Amygdala (tissue), 56 donors: ENCODE measurements around the gene SLTM.
"Not testable (repeated sequence)": the region's sequence is repeated elsewhere in the genome, so short reads cannot be mapped to it uniquely, and the experiment has no call there.

ENCODE experiments used
- DNase-seq, 56 donors: peaks; one replicate each; lab custom pipeline; 2025; lab: John Stamatoyannopoulos, UW

The SLTM gene

DNA sequence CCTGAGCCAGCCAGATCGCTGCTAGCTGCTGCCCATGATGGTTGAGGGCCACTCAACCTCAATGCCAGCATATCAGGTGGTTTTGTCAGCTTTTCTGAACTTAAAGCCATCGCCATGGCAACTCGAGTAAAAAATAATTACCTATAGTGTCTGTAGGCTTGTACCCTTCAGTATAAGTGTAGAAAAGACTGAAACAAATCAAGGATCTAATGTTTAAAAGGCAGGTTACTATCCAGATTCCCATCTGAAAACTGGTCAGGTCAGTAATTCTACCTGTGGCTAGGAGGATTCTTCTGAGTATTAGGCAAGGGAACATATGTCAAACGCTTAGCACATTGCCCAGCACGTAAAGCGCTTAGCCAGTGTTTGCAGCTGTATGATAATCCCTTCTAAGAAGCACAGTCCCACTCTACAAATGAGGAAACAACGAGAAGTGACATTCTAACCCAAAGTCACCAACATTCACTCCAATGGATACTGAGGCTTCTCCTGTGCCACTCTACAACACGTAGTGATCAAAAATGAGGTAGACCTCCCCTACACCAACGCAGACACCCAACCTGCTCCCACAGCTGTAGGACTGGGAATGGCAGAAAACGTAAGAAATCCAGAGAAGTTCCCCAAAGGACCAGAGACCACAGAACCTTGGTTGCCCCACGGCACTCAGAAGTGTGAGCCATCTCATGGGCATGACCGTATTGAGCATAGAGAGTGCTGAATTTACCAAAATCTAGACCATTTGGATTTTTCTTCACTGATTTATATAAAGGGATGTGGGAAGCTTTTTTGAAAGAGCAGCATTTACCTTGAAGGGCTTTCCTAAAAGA lies 55.3 kb downstream of the SLTM start:
- DNase-seq = no peak

DNA sequence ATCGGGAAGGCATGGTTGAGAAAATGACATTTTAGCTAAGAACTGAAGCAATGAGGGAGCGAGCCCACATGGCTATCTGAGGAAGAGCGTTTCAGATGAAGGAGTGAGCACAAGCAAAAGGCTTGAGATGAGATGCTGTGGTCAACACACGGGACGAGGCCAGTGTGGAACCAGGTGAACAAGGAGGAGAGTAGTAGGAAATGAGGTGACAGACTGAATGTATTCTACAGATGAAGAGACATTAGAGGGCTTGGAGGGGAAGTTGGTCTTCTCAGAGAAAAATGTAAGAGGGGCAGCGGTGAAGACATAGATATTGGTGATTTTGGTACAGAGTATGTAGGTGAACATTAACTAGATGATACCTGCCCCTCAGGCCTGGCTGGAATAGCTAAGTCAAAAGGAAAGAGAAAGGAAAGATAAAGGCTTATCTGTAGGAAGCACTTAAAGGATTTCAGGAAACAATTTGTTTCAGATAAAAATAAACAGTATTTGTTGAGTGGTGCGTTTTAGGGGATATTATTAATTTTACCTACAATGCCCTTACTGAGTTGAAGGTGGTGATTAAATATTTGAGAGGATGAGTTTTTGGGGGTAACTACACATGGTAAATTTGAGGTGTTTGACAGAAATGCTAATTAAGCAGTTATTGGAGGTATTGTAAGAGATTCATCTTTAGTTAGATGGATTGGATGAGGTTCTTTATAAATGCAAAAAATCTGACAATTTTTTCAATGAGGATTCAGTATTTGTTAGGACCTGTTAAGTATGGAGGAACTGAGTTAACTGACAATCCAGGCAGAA lies 57.0 kb downstream of the SLTM start:
- no peak for DNase-seq

DNA sequence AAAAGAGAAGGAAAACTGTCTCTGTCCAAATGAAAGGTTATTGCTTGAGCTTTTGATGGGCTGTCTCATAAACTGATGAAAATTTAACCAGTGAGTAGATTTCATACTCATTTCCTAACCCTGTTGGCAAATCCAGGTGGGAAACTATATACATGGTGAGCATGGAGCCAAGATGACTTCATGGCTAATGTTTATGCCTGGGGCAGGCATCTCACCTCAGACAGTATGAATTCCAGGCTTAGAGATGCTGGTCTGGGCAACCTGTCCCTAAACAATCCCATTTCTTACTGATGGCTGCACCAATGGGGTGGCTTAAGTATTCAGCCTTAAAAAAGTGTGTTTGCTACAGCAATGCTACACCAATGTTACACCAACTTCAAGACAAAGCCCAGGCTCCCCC lies 58.1 kb downstream of the SLTM start:
- DNase-seq = no peak

DNA sequence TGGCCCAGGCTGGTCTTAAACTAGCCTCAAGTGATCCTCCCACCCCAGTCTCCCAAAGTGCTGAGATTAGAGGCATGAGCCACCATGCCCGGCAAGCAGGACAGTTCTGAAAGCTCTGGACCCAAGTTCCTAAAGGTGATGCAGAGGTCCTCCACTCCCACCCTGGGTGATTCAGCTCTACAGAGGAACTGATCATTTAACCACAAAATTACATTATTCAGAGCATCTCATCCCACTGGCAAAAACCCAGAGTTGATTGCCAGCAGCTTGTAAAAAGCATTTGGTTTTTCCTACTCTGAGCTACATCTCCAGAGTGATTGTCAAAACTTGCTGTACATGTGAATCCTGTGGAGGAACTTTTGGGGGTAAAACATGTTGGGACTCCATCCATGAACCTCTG lies 60.2 kb downstream of the SLTM start:
- no peak for DNase-seq

DNA sequence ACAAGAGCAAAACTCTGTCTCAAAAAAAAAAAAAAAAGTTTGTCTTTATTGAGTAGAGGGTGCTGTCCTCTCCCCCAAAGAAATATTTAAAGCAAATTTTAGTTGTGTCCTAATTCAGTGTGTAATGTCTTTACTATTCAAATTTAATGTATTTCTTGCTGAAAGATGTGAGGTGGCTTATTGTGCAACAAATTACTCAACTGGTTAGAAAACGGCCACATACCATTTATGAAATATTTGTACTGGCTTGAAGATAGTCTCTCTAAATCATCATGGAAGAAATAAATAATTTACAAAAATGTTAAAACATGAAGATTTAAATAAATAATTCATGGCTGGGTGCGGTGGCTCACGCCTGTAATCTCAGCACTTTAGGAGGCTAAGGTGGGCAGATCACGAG lies 63.0 kb downstream of the SLTM start:
- DNase-seq = no peak

DNA sequence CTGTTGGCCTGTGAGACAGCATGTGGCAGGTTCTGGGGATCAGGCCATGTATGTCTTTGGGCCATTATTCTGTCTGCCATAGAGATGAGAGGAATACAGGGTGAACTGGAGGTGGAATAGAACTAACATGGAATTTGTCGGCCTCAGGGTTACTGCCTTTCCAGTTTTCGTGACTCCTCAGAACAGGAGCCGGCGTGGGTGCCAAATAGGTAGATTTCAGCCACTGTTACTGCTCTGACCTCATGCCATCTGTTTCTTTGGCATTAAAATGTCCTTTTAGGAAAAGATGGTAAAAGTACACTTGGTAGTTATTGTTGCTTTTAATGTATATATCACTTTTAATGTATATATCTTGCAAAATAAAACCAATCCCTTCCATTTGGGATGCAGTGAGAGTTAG lies 65.6 kb downstream of the SLTM start:
- DNase-seq = no peak

DNA sequence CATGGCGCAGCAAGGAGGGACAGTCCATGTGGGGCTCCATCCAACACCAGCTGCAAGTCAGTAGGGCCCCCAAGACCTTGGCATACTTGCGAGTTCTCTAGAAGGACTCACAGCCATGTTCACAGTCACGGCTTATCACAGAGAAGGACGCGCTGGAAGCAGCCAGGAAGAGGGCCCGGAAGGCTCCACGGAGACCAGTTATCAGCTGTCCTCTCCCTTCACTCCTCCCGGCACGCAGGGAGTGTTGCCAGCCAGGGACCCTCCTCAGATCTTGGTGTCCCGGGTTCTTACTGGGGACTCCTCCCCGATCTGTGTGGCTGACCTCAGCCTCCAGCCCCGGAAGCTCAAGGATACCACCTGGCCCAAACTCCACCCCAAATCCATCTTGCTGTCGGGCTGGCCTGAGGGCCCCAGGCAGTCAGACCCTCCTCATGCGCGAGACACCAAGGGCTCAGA lies 68.0 kb downstream of the SLTM start:
- no peak for DNase-seq

DNA sequence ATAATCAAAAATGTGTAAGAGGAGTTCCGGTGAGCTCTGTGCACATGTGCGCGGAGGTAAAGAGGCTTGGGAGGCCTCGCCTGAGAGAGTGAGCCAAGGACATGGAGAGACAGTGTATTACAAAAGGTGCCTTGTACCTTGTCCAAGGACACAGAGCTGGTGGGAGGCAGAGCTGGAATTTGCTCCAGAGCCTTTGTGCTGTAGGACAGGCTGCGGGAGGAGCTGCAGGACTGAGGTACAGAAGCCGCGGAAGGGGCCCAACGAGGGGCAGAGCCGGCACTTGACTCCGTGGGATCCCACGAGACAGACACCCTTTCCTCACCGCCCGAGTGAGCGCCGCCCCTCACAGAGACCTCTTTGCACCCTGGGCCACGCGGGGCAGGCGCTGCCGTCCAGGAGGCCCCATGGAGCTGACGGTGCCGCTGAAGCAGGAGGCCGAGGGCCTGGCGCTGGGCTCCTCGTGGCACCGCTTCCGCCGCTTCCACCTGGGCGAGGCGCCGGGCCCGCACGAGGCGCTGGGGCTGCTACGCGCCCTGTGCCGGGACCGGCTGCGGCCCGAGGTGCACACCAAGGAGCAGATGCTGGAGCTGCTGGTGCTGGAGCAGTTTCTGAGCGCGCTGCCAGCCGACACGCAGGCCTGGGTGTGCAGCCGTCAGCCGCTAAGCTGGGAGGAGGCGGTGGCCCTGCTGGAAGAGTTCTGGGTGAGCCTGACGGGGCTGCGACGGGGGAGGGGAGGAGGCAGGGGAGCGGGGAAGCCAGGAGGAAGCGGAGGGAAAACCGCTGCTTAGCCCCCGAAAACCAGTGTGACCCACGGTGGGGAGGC lies 68.7 kb downstream of the SLTM start:
- peak in 11 of 56 donors; percentile 2 to 38 (median 16) for DNase-seq

DNA sequence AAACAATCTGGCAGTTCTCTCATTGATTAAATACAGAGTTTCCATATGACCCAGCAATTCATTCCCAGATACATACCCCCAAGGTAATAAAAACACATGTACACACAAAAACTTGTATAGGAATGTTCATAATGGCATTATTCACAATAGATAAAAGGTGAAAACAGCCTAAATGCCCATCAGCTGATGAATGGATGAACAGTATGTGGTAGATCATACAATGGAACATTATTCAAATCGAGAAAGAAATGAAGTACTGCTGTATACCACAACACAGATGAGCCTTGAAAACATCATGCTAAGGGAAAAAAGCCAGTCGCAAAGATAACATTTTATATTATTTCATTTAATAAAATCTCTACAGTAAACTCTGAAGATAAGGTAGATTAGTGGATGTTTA lies 71.2 kb downstream of the SLTM start:
- no peak for DNase-seq

DNA sequence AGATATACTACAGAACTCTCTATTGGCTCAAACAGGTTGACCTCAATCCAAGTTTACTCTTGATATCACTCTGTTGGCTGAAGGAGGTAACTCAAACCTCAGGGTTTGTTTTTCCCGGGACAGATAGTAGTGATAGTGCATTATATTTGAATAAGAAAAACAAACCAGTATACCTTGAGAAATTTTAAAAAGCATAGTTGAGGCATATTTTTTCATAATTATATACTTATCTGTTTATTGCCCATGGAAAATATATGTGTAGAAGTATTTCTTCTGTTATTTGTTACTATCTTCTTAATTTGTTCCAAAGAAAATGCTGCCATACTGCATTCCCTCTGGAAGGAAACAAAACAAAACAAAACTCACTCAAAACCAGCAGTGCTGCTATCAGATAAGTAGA lies 76.9 kb downstream of the SLTM start:
- not testable (repeated sequence) for DNase-seq

DNA sequence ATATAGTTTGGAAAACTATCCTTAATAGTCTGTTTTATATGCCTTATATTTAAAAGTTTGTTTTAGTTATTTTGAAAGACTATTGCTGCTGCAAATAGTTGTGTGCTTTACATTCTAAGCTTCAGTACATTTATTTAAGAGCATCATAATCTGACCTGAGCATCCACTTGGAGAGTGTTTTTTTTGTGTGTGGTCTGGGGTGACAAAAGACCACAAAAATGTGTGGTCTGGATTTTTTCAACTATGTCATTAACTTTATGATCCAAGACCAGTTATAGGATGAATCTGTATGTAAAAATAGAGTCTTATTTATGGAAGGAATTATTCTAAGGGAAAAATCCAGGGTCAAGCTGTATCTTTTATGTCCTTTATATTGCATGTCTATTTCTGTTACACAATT lies 77.4 kb downstream of the SLTM start:
- no peak for DNase-seq

DNA sequence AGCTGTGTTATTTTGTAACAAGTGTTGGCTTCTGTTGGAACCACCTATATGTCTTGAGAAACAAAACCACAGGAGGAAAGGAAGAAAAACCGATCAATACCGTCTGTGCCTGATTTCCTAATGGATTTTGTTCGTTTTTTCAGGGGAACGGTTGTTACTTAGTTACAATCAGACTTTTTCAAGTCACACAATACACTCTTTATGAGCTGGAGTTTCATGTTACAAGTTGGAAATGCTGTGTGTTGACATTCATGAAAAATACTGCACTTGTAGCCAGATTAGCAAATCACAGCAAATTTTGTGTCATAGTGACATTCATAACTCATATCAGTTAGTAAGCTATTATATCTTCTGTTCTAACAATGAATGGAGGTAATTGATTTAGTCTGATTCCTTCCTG lies 78.9 kb downstream of the SLTM start:
- no peak for DNase-seq

DNA sequence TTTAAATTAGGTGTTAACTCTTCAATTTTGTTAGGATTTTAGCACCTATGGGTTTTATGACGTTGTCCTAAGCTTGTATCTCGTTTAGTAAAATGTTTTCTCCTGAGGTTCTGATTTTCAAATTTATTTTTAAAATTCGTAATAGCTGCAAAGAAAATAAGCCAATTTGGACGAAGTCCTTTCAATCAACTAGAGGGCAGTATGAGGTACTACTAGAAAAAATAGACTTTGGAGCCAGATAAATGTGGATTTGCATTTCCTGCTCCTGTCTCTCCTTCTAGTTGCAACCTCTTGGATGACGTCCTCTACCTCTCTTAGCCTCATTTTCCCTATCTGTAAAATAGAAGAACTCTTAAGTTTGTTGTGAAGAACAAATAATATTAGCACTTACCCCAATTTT lies 81.1 kb downstream of the SLTM start:
- DNase-seq = no peak

DNA sequence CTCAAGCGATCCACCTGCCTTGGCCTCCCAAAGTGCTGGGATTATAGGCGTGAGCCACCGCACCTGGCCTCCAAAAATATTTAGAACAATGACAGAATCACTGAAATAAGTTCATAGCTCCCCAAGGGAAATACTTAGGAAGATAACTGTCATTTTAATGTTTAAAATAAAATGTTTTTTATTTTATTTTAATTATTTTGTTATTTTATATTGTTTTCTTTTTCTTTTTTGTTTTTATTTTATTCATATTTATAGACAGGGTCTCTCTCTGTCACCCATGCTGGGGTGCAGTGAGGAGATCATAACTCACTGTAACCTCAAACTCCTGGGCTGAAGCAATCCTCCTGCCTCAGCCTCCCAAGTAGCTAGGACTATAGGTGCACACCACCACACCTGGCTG lies 82.3 kb downstream of the SLTM start:
- DNase-seq = not testable (repeated sequence)

DNA sequence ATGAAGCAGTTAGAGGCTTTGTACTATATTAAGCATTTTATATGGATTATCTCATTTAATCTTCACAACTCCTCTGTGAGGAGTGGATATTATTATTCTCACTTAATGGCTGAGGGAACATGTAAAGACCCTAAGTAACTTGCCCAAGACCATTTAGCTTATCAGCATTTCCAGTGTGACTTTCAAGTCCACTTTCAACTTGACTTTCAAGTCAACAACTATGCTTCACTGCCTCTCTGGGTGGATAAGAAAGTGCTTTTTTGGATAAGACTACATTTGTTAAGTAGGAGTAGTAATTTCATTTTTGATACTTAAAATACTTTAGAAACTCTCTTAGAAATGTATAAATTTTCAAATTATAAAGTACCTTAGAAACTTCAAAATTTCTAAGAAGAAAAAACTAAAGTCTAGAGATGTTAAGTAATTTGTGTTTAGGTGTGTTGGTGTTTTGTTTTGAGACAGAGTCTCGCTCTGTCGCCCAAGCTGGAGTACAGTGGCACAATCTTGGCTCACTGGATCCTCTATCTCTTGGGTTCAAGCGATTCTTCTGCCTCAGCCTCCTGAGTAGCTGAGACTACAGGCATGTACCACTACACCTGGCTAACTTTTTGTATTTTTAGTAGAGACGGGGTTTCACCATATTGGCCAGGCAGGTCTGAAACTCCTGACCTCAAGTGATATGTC lies 90.6 kb downstream of the SLTM start:
- no peak for DNase-seq

DNA sequence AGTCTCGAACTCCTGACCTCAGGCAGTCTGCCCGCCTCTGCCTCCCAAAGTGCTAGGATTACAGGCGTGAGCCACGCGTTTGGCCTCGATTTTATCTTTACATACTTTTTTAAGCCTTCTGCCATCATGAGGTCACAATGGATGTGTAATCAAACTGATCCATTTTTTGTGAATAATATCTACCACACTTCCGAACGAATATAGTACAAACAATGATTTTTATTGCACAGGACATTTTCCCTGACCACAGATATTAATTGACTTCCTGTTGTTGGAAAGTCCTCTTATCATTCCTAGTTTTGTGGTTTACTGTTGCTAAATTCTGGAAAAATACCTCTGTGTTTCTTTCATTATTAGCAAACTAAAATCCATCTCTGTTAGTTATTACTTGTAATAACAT lies 93.4 kb downstream of the SLTM start:
- DNase-seq = no peak

DNA sequence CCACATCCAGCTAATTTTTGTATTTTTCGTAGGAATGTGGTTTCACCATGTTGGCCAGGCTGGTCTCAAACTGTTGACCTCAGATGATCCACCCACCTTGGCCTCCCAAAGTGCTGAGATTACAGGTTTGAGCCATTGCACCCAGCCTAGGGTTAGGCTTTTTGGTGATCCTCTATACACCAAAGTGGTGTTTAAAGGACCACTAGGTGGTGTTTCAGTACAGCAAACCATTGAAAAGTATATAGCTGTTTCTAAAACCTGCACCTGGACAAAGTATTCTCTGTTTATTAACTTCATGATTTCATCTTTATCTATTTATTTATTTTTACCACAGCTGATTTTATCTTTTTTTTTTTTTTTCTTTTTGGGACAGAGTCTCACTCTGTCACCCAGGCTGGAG lies 94.0 kb downstream of the SLTM start:
- no peak for DNase-seq

DNA sequence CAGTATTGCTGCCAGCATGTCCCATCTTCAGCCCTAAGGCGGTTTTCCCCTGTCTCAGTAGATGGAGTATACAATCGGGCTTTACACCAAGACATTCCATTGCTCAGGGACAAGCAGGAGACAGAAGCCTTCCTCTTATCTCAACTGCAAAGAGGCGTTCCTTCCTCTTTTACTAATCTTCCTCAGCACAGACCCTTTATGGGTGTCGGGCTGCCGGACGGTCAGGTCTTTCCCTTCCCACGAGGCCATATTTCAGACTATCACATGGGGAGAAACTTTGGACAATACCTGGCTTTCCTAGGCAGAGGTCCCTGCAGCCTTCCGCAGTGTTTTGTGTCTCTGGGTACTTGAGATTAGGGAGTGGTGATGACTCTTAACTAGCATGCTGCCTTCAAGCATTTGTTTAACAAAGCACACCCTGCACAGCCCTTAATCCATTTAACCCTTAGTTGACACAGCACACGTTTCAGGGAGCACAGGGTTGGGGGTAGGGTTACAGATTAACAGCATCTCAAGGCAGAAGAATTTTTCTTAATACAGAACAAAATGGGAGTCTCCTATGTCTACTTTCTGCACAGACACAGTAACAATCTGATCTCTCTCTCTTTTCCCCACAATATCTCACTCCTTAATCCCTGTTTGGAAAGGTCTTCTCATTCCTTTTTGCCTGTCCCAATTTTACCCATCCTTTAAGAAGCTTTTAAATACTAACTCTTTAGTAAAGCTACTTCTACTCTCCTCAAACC lies 99.6 kb downstream of the SLTM start:
- peak in 1 of 56 donors; percentile 2 for DNase-seq

DNA sequence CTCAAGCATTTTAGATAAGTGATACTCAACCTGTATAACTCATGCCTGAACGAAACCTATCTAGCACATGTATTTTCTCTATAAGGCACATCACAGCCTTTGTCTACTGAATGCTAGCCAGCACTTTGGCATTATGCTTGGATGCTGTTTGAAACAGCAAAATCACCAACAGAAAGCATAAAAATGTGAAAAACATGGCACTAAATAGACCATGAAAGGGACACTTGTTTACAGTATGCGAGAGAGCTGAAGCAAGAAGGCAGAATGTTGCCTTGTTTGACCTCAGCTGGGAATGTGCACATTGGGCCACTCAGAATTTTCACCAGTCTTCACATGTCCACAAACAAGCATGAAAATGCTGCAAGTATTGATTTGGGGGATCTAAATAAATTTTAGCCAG lies 102.9 kb downstream of the SLTM start:
- peak in 1 of 56 donors; percentile 3 for DNase-seq
